AG04450 (cell line): ENCODE data around the gene POP4. TPM values are rescaled to one million over a fixed set of nuclear protein-coding genes. Genes with fewer than 3 reads are reported as not detected.
A peak's percentile ranks its signal among the peaks of the same experiment; 100 is the strongest.
"Not testable (repeated sequence)": the region's sequence is repeated elsewhere in the genome, so short reads cannot be mapped to it uniquely, and the experiment has no call there.

ENCODE experiments used
- CTCF ChIA-PET: fragments of 300-600, 350-600 bp; formaldehyde crosslinking; extraction: SDS; loops from one replicate; lab custom pipeline; 2022; ENCODE audit warnings: antibody characterized with exemption, inconsistent platforms; lab: Charles Lee
- POLR2A ChIA-PET: fragments of 350-600 bp; formaldehyde crosslinking; extraction: SDS; loops from one replicate; lab custom pipeline; 2021; ENCODE audit warnings: antibody characterized with exemption, inconsistent platforms; lab: Yijun Ruan, JAX
- DNase-seq: peaks from one replicate; pipeline ENCODE4 v3.0.0-alpha.2; 2011; ENCODE audit warnings: low read depth, low spot score
- H3K27ac ChIP-seq: one replicate; pipeline ENCODE4 v1.5.1; 2012; ENCODE audit warnings: low read depth, low read length, control low read depth
- H3K27me3 ChIP-seq: one replicate; pipeline ENCODE4 v1.6.0; 2012; ENCODE audit warnings: low read length; ENCODE audit not compliant: control insufficient read depth, insufficient read depth
- H3K4me3 ChIP-seq: 2 replicates; pipeline ENCODE4 v1.5.1; 2011; ENCODE audit warnings: mild to moderate bottlenecking, low read depth, low read length, control low read depth
- H3K9me3 ChIP-seq: 2 replicates; pipeline ENCODE4 v1.5.1; 2012; ENCODE audit warnings: low read length; ENCODE audit not compliant: control insufficient read depth, insufficient read depth
- CTCF ChIP-seq: IDR thresholded peaks from 2 replicates; pipeline ENCODE4 v1.5.1; 2011; ENCODE audit warnings: low read depth, low read length, control low read depth, inconsistent platforms
- polyA minus RNA-seq: library from RNA; depleted of rRNA, polyadenylated mRNA; stranded (reverse); fragments of >200 nt; gene quantifications from 2 replicates; pipeline ENCODE4 v1.2.3, GENCODE V29; 2011; rRNA and poly(A)+ RNA removed
- polyA plus RNA-seq: library from polyadenylated mRNA; depleted of rRNA; stranded (reverse); fragments of >200 nt; gene quantifications from 2 replicates; pipeline ENCODE4 v1.2.3, GENCODE V29; 2011; rRNA removed

The POP4 gene
- polyA plus RNA-seq, result 74.1 and 87.4 TPM in 2 replicates
- 46.6 and 51.5 TPM in 2 replicates for polyA minus RNA-seq

- POLR2A ChIA-PET, result interaction anchor here (0.6 to 1.9 kb wide), 12 partner anchors 8 to 124 kb away, joined by 3 to 17 read pairs (median 4); partner anchors contain the start of genes C19orf12 and PLEKHF1
- no peaks in the 10 kb centered on the region for H3K27me3 ChIP-seq
- H3K9me3 ChIP-seq, result no peaks in the 10 kb centered on the region
- no peak for TF ChIP-seq CTCF
- peak within 1 kb of the TSS; percentile 73 for H3K27ac ChIP-seq
- H3K4me3 ChIP-seq, result peak within 1 kb of the TSS; percentile 97
- DNase-seq, result peak; percentile 78
- CTCF ChIA-PET, result interaction anchor here (0.8 to 16.2 kb wide), 5 partner anchors 85 to 154 kb away, joined by 3 to 550 read pairs (median 7); partner anchors contain the start of gene C19orf12
Observed at GRCh38 chr19:29605653-29606419, at the start of gene POP4. POP4 (plus strand) TSS chr19:29606283; CDS start chr19:29606319, 36 bp downstream.

GRCh38 chr19:29559110-29559509 is 47.0 kb upstream of the POP4 start:
- H3K4me3 ChIP-seq, H3K27ac ChIP-seq, CTCF ChIA-PET, POLR2A ChIA-PET, H3K9me3 ChIP-seq, H3K27me3 ChIP-seq, DNase-seq: not testable (repeated sequence)

GRCh38 chr19:29559743-29560142 is 46.3 kb upstream of the POP4 start:
- POLR2A ChIA-PET, result no interaction called here
- Histone ChIP-seq H3K27me3 (no peaks in the 10 kb centered on the region), H3K4me3 (no peak overlapping the region), H3K9me3 (peaks cover 4% of the 10 kb centered on the region; the same call in 1 of the 2 replicates), H3K27ac (no peak overlapping the region)
- TF ChIP-seq CTCF, result no peak
- CTCF ChIA-PET, result no interaction called here
- DNase-seq, result no peak

GRCh38 chr19:29560313-29561075 is 45.6 kb upstream of the POP4 start:
- no peak for DNase-seq
- Histone ChIP-seq H3K4me3 (no peak overlapping the region), H3K27ac (no peak overlapping the region), H3K27me3 (no peaks in the 10 kb centered on the region), H3K9me3 (peaks cover 4% of the 10 kb centered on the region; the same call in 1 of the 2 replicates)
- ChIA-PET CTCF (no interaction called here), POLR2A (no interaction called here)
- no peak for TF ChIP-seq CTCF

- POLR2A ChIA-PET, result no interaction called here
- H3K27ac ChIP-seq, result no peak overlapping the region
- H3K4me3 ChIP-seq, result no peak overlapping the region
- peaks cover 4% of the 10 kb centered on the region; the same call in 1 of the 2 replicates for H3K9me3 ChIP-seq
- no peak for TF ChIP-seq CTCF
- CTCF ChIA-PET, result no interaction called here
- H3K27me3 ChIP-seq, result no peaks in the 10 kb centered on the region
- DNase-seq, result no peak
Observed at GRCh38 chr19:29561601-29562000, 44.5 kb upstream of the POP4 start.
